ENCODE data around the gene ARID5A. TPM values are rescaled to one million over a fixed set of nuclear protein-coding genes. Genes with fewer than 3 reads are reported as not detected.

ARID5A gene
- total RNA-seq, 1 donor from 2014 or later, result 7.1 TPM

GRCh38 chr2:96529376-96530143 is 7.0 kb upstream of the ARID5A start:
- DNase-seq (ENCODE audit: low spot score, unreplicated experiment), result no peak
- Mint-ChIP-seq H3K36me3 (ENCODE audit: insufficient read depth) (no peaks in the 10 kb centered on the region), H3K4me1 (ENCODE audit: low read depth) (peaks cover 6% of the 10 kb centered on the region), H3K27me3 (peaks cover 45% of the 10 kb centered on the region), H3K9me3 (ENCODE audit: low read depth) (no peaks in the 10 kb centered on the region), H3K27ac (peak overlapping the region; percentile 59), H3K4me3 (ENCODE audit: low read depth) (no peak overlapping the region)
- no peak for TF ChIP-seq CTCF (IDR thresholded peaks at IDR 0.05; ENCODE audit: unreplicated experiment)

- Mint-ChIP-seq H3K4me3 (ENCODE audit: low read depth) (no peak overlapping the region), H3K9me3 (ENCODE audit: low read depth) (no peaks in the 10 kb centered on the region), H3K4me1 (ENCODE audit: low read depth) (peaks cover 6% of the 10 kb centered on the region), H3K36me3 (ENCODE audit: insufficient read depth) (no peaks in the 10 kb centered on the region), H3K27me3 (peaks cover 46% of the 10 kb centered on the region), H3K27ac (peak overlapping the region; percentile 59)
- no peak for DNase-seq (ENCODE audit: low spot score, unreplicated experiment)
- no peak for TF ChIP-seq CTCF (IDR thresholded peaks at IDR 0.05; ENCODE audit: unreplicated experiment)
Observed at GRCh38 chr2:96530144-96530430, 6.5 kb upstream of the ARID5A start.

GRCh38 chr2:96530474-96531357 is 5.8 kb upstream of the ARID5A start:
- no peak overlapping the region for H3K27ac Mint-ChIP-seq
- no peaks in the 10 kb centered on the region for H3K36me3 Mint-ChIP-seq (ENCODE audit: insufficient read depth)
- no peak for DNase-seq (ENCODE audit: low spot score, unreplicated experiment)
- H3K4me3 Mint-ChIP-seq (ENCODE audit: low read depth), result no peak overlapping the region
- peaks cover 6% of the 10 kb centered on the region for H3K4me1 Mint-ChIP-seq (ENCODE audit: low read depth)
- H3K27me3 Mint-ChIP-seq, result peaks cover 46% of the 10 kb centered on the region
- H3K9me3 Mint-ChIP-seq (ENCODE audit: low read depth), result no peaks in the 10 kb centered on the region
- no peak for TF ChIP-seq CTCF (IDR thresholded peaks at IDR 0.05; ENCODE audit: unreplicated experiment)

GRCh38 chr2:96531366-96531765 is 5.2 kb upstream of the ARID5A start:
- Mint-ChIP-seq H3K9me3 (ENCODE audit: low read depth) (no peaks in the 10 kb centered on the region), H3K4me1 (ENCODE audit: low read depth) (peaks cover 6% of the 10 kb centered on the region), H3K36me3 (ENCODE audit: insufficient read depth) (no peaks in the 10 kb centered on the region), H3K27me3 (peaks cover 42% of the 10 kb centered on the region), H3K27ac (no peak overlapping the region), H3K4me3 (ENCODE audit: low read depth) (peak overlapping the region; percentile 9)
- TF ChIP-seq CTCF (IDR thresholded peaks at IDR 0.05; ENCODE audit: unreplicated experiment), result no peak
- no peak for DNase-seq (ENCODE audit: low spot score, unreplicated experiment)

GRCh38 chr2:96531872-96532505 is 4.6 kb upstream of the ARID5A start:
- peak overlapping the region; percentile 71 for H3K4me3 Mint-ChIP-seq (ENCODE audit: low read depth)
- peaks cover 37% of the 10 kb centered on the region for H3K27me3 Mint-ChIP-seq
- H3K9me3 Mint-ChIP-seq (ENCODE audit: low read depth), result no peaks in the 10 kb centered on the region
- no peak for TF ChIP-seq CTCF (IDR thresholded peaks at IDR 0.05; ENCODE audit: unreplicated experiment)
- DNase-seq (ENCODE audit: low spot score, unreplicated experiment), result no peak
- H3K4me1 Mint-ChIP-seq (ENCODE audit: low read depth), result peaks cover 4% of the 10 kb centered on the region
- no peaks in the 10 kb centered on the region for H3K36me3 Mint-ChIP-seq (ENCODE audit: insufficient read depth)
- H3K27ac Mint-ChIP-seq, result peak overlapping the region; percentile 82

All from progenitor cell of endocrine pancreas (in vitro differentiated cells).